ENCODE results near the gene GNA14.

- TF ChIP-seq CTCF (conservative IDR thresholded peaks at IDR 0.05 in 1 of 2, IDR thresholded peaks at IDR 0.05 in 1 of 2; ENCODE audit: extremely low read depth in 1 of 2, insufficient read depth in 1 of 2, low read depth in 1 of 2, low read length in 2 of 2) (no peak), EZH2 (IDR thresholded peaks at IDR 0.05; ENCODE audit: borderline replicate concordance, low read length) (no peak)
Observed at GRCh38 chr9:77449240-77450084, 198.7 kb downstream of the GNA14 start.
